Measurements from ENCODE around the gene COG3.
"Not testable (repeated sequence)": the region's sequence is repeated elsewhere in the genome, so short reads cannot be mapped to it uniquely, and the experiment has no call there.

Gene COG3, protein sequence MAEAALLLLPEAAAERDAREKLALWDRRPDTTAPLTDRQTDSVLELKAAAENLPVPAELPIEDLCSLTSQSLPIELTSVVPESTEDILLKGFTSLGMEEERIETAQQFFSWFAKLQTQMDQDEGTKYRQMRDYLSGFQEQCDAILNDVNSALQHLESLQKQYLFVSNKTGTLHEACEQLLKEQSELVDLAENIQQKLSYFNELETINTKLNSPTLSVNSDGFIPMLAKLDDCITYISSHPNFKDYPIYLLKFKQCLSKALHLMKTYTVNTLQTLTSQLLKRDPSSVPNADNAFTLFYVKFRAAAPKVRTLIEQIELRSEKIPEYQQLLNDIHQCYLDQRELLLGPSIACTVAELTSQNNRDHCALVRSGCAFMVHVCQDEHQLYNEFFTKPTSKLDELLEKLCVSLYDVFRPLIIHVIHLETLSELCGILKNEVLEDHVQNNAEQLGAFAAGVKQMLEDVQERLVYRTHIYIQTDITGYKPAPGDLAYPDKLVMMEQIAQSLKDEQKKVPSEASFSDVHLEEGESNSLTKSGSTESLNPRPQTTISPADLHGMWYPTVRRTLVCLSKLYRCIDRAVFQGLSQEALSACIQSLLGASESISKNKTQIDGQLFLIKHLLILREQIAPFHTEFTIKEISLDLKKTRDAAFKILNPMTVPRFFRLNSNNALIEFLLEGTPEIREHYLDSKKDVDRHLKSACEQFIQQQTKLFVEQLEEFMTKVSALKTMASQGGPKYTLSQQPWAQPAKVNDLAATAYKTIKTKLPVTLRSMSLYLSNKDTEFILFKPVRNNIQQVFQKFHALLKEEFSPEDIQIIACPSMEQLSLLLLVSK

DNA sequence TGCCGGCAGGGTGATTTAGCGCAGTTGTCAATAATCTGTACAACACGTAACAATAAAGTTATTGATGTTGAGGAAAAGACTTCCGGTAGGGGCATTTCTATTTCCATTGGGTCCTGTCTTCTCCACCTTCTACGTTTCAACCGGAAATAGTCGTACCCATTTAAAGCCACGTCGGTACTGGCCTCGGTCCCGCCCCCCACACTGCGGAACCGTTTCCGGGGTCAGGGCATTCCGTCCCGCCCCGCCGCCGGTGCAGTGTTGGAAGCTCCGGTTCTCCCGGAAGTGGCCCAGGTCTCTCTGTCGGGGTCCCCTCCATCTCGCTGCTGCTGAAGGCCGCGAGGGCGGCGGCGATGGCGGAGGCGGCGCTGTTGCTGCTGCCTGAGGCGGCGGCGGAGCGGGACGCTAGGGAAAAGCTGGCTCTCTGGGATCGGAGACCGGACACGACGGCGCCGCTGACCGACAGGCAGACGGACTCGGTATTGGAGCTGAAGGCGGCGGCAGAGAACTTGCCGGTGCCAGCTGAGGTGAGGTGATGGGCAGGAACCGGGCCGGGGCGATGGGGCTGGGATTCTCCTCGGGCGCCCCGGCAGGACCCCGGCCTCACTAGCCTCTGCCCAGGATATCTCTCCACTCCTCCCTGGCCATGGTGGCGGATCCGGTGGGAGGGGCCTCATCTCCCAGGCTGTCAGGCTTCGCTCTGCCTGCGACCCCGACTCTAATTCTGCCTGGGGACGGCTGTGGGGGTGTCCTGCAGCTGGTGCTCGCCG is at the start of gene COG3:
TSS of gene COG3 (plus strand) at position 253 of the 767 bp plus-strand sequence. CDS start at position 351, 98 bp downstream.
- DNase-seq = peak; percentile 70 to 96 (median 90)

GRCh38 chr13:45415112-45415511 is 49.6 kb upstream of the COG3 start:
- no peak for DNase-seq

GRCh38 chr13:45416516-45417128 is 48.1 kb upstream of the COG3 start:
- no peak for DNase-seq

GRCh38 chr13:45417790-45418534 is 46.8 kb upstream of the COG3 start, which contains the start of gene SLC25A30:
Gene SLC25A30, minus strand, starts transcription at chr13:45418373. Its CDS starts 6,948 bp downstream, at chr13:45411425.
- peak; percentile 23 to 89 (median 78) for DNase-seq

GRCh38 chr13:45419389-45419788 is 45.4 kb upstream of the COG3 start:
- DNase-seq = not testable (repeated sequence)

DNA sequence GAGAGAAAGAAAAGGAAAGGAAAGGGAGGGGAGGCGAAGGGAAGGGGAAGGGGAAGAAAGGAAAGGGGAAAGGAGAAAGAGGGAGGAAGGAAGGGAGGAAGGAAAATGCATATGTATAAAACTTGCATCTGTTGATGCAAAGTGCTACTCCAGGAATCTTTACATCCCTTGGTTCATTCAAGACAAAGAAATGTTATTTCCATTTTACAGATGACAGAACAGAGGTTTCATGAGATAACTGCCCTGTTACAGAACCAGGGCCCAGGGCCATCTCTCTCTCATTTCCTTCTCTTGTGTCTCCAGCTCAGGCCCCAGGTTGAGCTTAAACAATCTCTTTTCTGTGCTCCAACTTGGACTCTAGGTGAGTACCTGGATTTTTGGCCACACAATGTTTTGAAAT is 44.8 kb upstream of the COG3 start:
- no peak for DNase-seq

DNA sequence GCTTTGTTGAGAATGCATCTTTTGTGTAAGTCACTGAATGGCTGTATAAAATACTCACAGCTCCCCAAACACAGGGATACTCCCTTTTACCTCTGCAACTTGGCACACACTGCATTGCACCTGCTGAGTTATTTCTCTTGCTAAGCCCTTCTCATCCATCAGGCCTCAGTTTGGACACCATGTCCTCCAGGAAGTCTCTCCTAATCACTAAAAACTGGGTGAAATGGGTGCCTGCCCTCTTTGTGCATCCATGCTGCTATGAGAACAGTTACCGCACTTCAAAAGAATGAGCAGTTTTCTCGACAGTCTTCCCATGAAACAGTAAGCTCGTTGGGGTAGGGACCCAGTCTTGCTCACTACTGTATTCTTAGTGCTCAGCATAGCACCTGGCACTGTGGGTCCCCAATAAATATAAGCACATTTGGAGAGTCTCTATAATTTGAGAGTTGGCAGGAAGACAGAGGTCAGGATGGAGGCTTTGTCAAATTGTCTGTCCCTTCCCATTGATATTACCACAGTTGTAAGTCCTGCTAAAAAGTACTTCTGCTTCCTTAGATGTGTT is 41.9 kb upstream of the COG3 start:
- DNase-seq = no peak

DNA sequence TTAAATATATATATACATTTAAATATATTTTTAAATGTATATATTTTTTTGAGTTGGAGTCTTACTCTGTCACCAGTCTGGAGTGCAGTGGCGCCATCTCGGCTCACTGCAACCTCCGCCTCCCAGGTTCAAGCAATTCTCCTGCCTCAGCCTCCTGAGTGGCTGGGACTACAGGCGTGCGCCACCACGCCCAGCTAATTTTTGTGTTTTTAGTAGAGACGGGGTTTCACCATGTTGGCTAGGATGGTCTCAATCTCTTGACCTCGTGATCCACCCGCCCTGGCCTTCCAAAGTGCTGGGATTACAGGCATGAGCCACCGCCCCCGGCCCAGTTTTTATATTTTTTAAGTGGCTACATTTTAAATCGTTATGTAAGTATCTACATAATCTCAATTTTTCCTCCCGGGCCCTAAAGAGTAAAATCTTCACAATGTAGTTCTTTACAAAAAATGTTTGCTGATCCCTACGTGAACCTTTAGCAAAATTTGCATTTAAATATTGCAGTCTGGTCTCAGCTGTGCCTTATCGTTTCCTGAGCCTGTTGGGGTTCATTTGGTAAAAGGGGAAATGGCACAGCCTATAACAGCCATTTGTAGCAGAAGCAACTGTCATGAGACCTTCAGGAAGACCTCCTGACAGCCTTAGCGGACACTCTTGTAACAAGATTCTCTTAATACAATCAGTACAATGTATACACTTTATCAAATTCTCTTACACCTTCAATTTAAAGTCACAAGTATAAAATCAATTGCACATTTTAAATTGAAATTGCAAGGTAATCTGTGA is 38.5 kb upstream of the COG3 start:
- not testable (repeated sequence) for DNase-seq

- no peak for DNase-seq
Observed at GRCh38 chr13:45432737-45433380, 31.9 kb upstream of the COG3 start.

DNA sequence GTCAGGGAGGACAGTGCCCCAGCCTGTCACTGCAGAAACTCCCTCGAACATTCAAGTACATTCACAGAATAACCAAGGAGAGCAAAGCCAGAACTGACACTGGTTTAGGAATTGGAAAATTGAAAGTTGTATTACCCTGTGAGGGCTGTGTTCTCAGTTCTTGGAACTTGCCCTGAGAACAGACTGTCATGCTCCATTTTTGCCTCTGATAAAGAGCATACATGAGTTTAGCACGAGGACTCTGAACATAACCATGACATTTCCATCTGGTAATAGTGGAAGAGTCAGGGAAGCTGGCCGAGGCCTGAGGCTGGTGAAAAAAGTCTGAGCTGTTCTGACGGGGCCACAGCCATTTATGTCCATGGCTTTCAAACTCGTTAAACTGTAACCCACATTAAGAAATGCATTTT is 31.4 kb upstream of the COG3 start:
- DNase-seq = no peak

DNA sequence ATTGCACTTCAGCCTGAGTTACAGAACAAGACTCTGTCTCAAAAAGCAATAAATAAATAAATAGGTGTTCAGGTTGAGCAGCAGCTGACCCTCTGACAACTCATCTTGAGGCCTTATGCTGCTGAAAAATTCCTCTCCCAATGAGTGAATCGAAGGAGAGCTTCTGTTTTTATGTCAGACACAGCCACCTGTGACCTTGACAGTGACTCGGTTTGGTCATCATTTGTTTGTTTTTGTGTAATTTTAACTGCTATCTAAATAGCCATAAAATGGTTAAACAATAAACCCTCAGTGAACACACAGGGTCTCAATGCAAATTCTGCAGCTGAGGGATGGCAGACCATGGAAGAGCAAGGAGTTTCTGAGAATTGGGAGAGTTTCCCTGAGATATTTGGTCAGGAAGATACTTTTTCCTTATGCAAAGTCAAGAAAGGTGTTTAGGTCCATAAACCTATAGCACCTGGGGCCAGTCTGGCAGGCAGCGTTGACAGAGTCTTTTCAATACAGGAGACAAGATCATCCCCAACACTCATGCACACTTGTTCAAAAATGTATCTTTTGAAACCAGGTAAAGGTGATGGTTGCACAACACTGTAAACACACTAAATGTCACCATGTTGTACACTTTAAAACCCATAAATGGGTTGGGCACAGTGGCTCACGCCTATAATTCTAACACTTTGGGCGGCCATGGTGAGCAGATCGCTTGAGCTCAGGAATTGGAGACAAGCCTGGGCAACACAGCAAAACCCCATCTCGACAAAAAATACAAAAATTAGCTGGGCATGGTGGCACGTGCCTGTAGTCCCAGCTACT is 30.0 kb upstream of the COG3 start:
- no peak for DNase-seq

DNA sequence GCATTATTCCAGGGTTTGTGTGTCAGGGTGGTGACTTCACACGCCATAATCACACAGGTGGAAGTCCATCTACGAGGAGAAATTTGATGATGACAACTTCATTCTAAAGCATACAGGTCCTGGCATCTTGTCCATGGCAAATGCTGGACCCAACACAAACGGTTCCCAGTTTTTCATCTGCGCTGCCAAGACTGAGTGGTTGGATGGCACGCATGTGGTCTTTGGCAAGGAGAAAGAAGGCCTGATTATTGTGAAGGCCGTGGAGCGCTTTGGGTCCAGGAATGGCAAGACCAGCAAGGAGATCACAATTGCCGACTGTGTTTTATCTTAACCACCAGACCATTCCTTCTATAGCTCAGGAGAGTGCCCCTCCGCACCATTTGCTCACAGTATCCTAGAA is 28.4 kb upstream of the COG3 start:
- DNase-seq = no peak

- DNase-seq = no peak
Observed at GRCh38 chr13:45436953-45437352, 27.8 kb upstream of the COG3 start.

DNA sequence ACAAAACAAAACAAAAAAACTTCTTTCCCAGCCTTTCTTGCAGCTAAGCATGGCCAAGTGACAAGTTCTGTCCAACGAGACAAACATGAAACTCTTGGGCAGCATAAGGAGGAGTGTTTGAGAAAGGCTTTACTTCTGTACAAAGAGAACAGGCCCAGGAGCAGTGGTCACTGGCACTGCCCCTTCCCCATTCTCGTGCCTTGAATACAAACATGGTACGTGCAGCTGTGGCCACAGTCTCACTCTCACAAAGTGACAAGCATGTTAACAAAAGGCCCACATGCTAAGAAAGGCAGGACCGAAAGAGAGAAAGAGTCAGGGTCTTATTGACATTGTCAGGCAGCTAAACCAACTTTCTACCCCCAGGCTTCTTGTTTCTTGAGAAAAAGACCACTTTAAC is 26.8 kb upstream of the COG3 start:
- no peak for DNase-seq

- DNase-seq = no peak
Observed at GRCh38 chr13:45439008-45439407, 25.7 kb upstream of the COG3 start.

DNA sequence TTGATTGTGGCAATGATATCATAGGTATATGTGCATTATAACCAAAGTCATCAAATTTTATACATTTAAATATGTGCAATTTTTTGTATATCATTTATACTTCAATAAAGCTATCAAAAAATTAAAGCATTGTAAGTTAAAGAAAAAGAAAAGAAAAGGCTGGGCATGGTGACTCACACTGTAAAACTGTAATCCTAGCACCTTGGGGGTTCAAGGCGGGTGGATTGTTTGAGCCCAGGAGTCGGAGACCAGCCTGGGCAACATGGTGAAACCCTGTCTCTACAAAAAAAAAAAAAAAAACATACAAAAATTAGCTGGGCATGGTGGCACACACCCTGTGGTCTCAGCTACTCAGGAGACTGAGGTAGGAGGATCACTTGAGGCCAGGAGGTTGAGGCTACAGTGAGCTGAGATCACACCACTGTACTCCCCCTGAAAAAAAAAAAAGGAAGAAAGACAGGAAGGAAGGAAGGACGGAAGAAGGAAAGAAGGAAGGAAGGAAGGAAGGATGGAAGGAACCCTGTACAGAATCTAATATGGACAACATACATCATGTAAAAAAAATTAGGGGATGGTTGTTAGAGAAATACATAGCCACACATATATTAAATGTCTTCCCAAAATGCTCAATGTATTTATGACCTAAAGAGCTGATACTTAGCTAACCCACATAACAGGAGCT is 24.8 kb upstream of the COG3 start:
- DNase-seq = no peak

- DNase-seq = no peak
Observed at GRCh38 chr13:45441633-45442032, 23.1 kb upstream of the COG3 start.

- DNase-seq = no peak
Observed at GRCh38 chr13:45445053-45445452, 19.7 kb upstream of the COG3 start.
